Osteoblast (primary cell): ENCODE measurements around the gene PPT2. TPM values are rescaled to one million over a fixed set of nuclear protein-coding genes. Genes with fewer than 3 reads are reported as not detected.

Experiments
- DNase-seq: peaks from one replicate; pipeline ENCODE4 v3.0.0; 2011; ENCODE audit warnings: low spot score, mixed read lengths; ENCODE audit not compliant: insufficient read length; ENCODE audit errors: missing footprints
- H2AFZ ChIP-seq: 2 replicates; pipeline ENCODE4 v1.6.0; 2011; ENCODE audit warnings: mild to moderate bottlenecking, low read length
- H3K27ac ChIP-seq: 2 replicates; pipeline ENCODE4 v1.5.1; 2011; ENCODE audit warnings: mild to moderate bottlenecking, low read depth, low read length, moderate library complexity
- H3K27me3 ChIP-seq: 2 replicates; pipeline ENCODE4 v1.6.0; 2012; ENCODE audit warnings: mild to moderate bottlenecking, control low read depth, inconsistent platforms, low read length, moderate library complexity; ENCODE audit not compliant: insufficient read depth
- H3K36me3 ChIP-seq: 2 replicates; pipeline ENCODE4 v1.5.1; 2011; ENCODE audit warnings: mild to moderate bottlenecking, low read length, control low read depth, moderate library complexity; ENCODE audit not compliant: insufficient read depth
- H3K4me1 ChIP-seq: 2 replicates; pipeline ENCODE4 v1.5.1; 2011; ENCODE audit warnings: mild to moderate bottlenecking, low read length, control low read depth, moderate library complexity; ENCODE audit not compliant: insufficient read depth
- H3K4me2 ChIP-seq: 2 replicates; pipeline ENCODE4 v1.6.0; 2011; ENCODE audit warnings: mild to moderate bottlenecking, low read length; ENCODE audit not compliant: insufficient read depth
- H3K4me3 ChIP-seq: fragments of 200-600 bp; sonication (generic); 3 replicates; pipeline ENCODE4 v1.5.1; 2012; ENCODE audit warnings: mild to moderate bottlenecking, low read length, inconsistent platforms; ENCODE audit not compliant: insufficient read depth
- H3K79me2 ChIP-seq: 2 replicates; pipeline ENCODE4 v1.6.0; 2012; ENCODE audit warnings: mild to moderate bottlenecking, low read length, control low read depth, inconsistent platforms; ENCODE audit not compliant: insufficient read depth
- H3K9me3 ChIP-seq: 2 replicates; pipeline ENCODE4 v1.5.1; 2011; ENCODE audit warnings: low read depth, low read length, control low read depth
- H4K20me1 ChIP-seq: 2 replicates; pipeline ENCODE4 v1.6.0; 2012; ENCODE audit warnings: mild to moderate bottlenecking, low read length, control low read depth; ENCODE audit not compliant: insufficient read depth
- CTCF ChIP-seq: IDR thresholded peaks from 2 replicates; pipeline ENCODE4 v1.5.1; 2011; ENCODE audit warnings: mild to moderate bottlenecking, low read depth, low read length, moderate library complexity; ENCODE audit errors: extremely low read depth
- total RNA-seq: library from RNA; depleted of rRNA; stranded (reverse); fragments of >200 nt; gene quantifications from 2 replicates; pipeline ENCODE4 v1.2.3, GENCODE V29; 2012

The PPT2 gene
- total RNA-seq, 1 donor = 8.3 TPM

GRCh38 chr6:32166411-32167061 is 12.6 kb downstream of the PPT2 start:
- no peak for TF ChIP-seq CTCF
- H3K36me3 ChIP-seq = peaks cover 42% of the 10 kb centered on the region
- no peak overlapping the region for H2AFZ ChIP-seq

GRCh38 chr6:32167154-32167760 is 13.3 kb downstream of the PPT2 start:
- Histone ChIP-seq H3K27ac (no peak overlapping the region), H3K36me3 (peaks cover 42% of the 10 kb centered on the region), H3K4me1 (peaks cover 6% of the 10 kb centered on the region), H4K20me1 (peaks cover 2% of the 10 kb centered on the region), H2AFZ (no peak overlapping the region), H3K79me2 (peaks cover 3% of the 10 kb centered on the region), H3K4me3 (no peak overlapping the region), H3K9me3 (no peaks in the 10 kb centered on the region), H3K4me2 (no peak overlapping the region), H3K27me3 (no peaks in the 10 kb centered on the region)
- DNase-seq = peak; percentile 58
- TF ChIP-seq CTCF = no peak

More at GRCh38 chr6:32166411-32167061, 12.6 kb downstream of the PPT2 start:
- no peaks in the 10 kb centered on the region for H3K27me3 ChIP-seq
- H4K20me1 ChIP-seq = peaks cover 2% of the 10 kb centered on the region
- peak; percentile 69 for DNase-seq
- no peaks in the 10 kb centered on the region for H3K9me3 ChIP-seq
- no peak overlapping the region for H3K4me2 ChIP-seq
- H3K27ac ChIP-seq = no peak overlapping the region
- no peak overlapping the region for H3K4me3 ChIP-seq
- H3K4me1 ChIP-seq = peaks cover 6% of the 10 kb centered on the region
- peaks cover 3% of the 10 kb centered on the region for H3K79me2 ChIP-seq

- H3K27me3 ChIP-seq = no peaks in the 10 kb centered on the region
- H3K4me1 ChIP-seq = peaks cover 6% of the 10 kb centered on the region
- H3K27ac ChIP-seq = no peak overlapping the region
- peaks cover 2% of the 10 kb centered on the region for H4K20me1 ChIP-seq
- H3K36me3 ChIP-seq = peaks cover 38% of the 10 kb centered on the region
- peaks cover 9% of the 10 kb centered on the region for H3K79me2 ChIP-seq
- no peak overlapping the region for H2AFZ ChIP-seq
- H3K9me3 ChIP-seq = no peaks in the 10 kb centered on the region
- no peak overlapping the region for H3K4me3 ChIP-seq
- H3K4me2 ChIP-seq = no peak overlapping the region
- no peak for TF ChIP-seq CTCF
- DNase-seq = peak; percentile 70
Measured at GRCh38 chr6:32167761-32168262, 13.9 kb downstream of the PPT2 start.

- H3K36me3 ChIP-seq = peaks cover 36% of the 10 kb centered on the region
- peaks cover 6% of the 10 kb centered on the region for H3K4me1 ChIP-seq
- DNase-seq = no peak
- no peak overlapping the region for H2AFZ ChIP-seq
- no peaks in the 10 kb centered on the region for H3K27me3 ChIP-seq
- H3K27ac ChIP-seq = no peak overlapping the region
- no peaks in the 10 kb centered on the region for H3K9me3 ChIP-seq
- TF ChIP-seq CTCF = no peak
- no peak overlapping the region for H3K4me3 ChIP-seq
- peaks cover 2% of the 10 kb centered on the region for H4K20me1 ChIP-seq
- peaks cover 14% of the 10 kb centered on the region for H3K79me2 ChIP-seq
- no peak overlapping the region for H3K4me2 ChIP-seq
Measured at GRCh38 chr6:32168350-32168749, 14.4 kb downstream of the PPT2 start.
